HEK293 (cell line): ENCODE measurements around the gene ECI1.

Experiments used
- CTCF ChIA-PET: fragments of 350-600 bp; formaldehyde crosslinking; extraction: SDS; loops from one replicate; lab custom pipeline; 2021; ENCODE audit warnings: antibody characterized with exemption; lab: Yijun Ruan, JAX
- POLR2A ChIA-PET: fragments of 300-600 bp; formaldehyde crosslinking; extraction: SDS; loops from one replicate; lab custom pipeline; 2020; ENCODE audit warnings: antibody characterized with exemption, inconsistent platforms; lab: Yijun Ruan, JAX
- H3K27ac ChIP-seq: fragments of 200-500 bp; sonication (Bioruptor generic); 2 replicates; pipeline ENCODE4 v1.5.1; 2014; ENCODE audit warnings: low read depth, low read length, control low read depth, inconsistent platforms; ENCODE audit errors: extremely low read depth
- H3K36me3 ChIP-seq, 2 experiments: fragments of 200-500 bp in 1 of 2; sonication (Bioruptor generic) in 1 of 2; 1 replicate in 1 of 2; 2 replicates in 1 of 2; pipeline ENCODE4 v1.5.1; 2014 to 2017; ENCODE audit warnings: inconsistent platforms in 2 of 2, low read length in 2 of 2; ENCODE audit not compliant: control insufficient read depth in 2 of 2, insufficient read depth in 1 of 2
- H3K4me1 ChIP-seq: fragments of 200-500 bp; sonication (Bioruptor generic); 2 replicates; pipeline ENCODE4 v1.5.1; 2014; ENCODE audit warnings: mild to moderate bottlenecking, low read length, inconsistent platforms; ENCODE audit not compliant: control insufficient read depth, insufficient read depth
- H3K4me3 ChIP-seq: 2 replicates; pipeline ENCODE4 v1.5.1; 2011; ENCODE audit warnings: low read depth, mild to moderate bottlenecking, control low read depth, low read length, moderate library complexity
- H3K9me3 ChIP-seq: fragments of 200-500 bp; sonication (Bioruptor generic); 2 replicates; pipeline ENCODE4 v1.5.1; 2014; ENCODE audit warnings: low read depth, low read length, inconsistent platforms; ENCODE audit not compliant: control insufficient read depth, insufficient read depth
- BCL11B ChIP-seq: fragments of 450-650 bp; formaldehyde crosslinking; IDR thresholded peaks from 2 replicates; pipeline ENCODE4 v1.5.1; 2016; ENCODE audit warnings: low read depth, missing biosample characterization, missing genetic modification characterization
- EGR2 ChIP-seq: fragments of 450-650 bp; formaldehyde crosslinking; IDR thresholded peaks from 2 replicates; pipeline ENCODE4 v1.5.1; 2016; ENCODE audit warnings: low read depth, missing biosample characterization, missing genetic modification characterization
- ELK4 ChIP-seq: IDR thresholded peaks from 2 replicates; pipeline ENCODE4 v1.6.1; 2011; ENCODE audit warnings: mild to moderate bottlenecking, low read depth, low read length, borderline replicate concordance
- HIC1 ChIP-seq: fragments of 450-650 bp; formaldehyde crosslinking; IDR thresholded peaks from 2 replicates; pipeline ENCODE4 v1.5.1; 2016; ENCODE audit warnings: missing biosample characterization, missing genetic modification characterization
- OSR2 ChIP-seq: fragments of 450-650 bp; formaldehyde crosslinking; IDR thresholded peaks from 2 replicates; pipeline ENCODE4 v1.5.1; 2016; ENCODE audit warnings: missing biosample characterization, missing genetic modification characterization
- OVOL3 ChIP-seq: fragments of 450-650 bp; formaldehyde crosslinking; IDR thresholded peaks from 2 replicates; pipeline ENCODE4 v1.5.1; 2016; ENCODE audit warnings: missing biosample characterization, missing genetic modification characterization
- PATZ1 ChIP-seq: fragments of 450-650 bp; formaldehyde crosslinking; IDR thresholded peaks from 2 replicates; pipeline ENCODE4 v1.5.1; 2016; ENCODE audit warnings: missing biosample characterization, missing genetic modification characterization
- PRDM1 ChIP-seq: fragments of 450-650 bp; formaldehyde crosslinking; IDR thresholded peaks from 2 replicates; pipeline ENCODE4; 2016; ENCODE audit warnings: missing biosample characterization, missing genetic modification characterization
- SCRT2 ChIP-seq: fragments of 450-650 bp; formaldehyde crosslinking; IDR thresholded peaks from 2 replicates; pipeline ENCODE4 v1.5.1; 2016; ENCODE audit warnings: missing biosample characterization, missing genetic modification characterization
- SP3 ChIP-seq: fragments of 450-650 bp; formaldehyde crosslinking; IDR thresholded peaks from 2 replicates; pipeline ENCODE4 v1.5.1; 2016; ENCODE audit warnings: missing biosample characterization, missing genetic modification characterization
- ZFP69B ChIP-seq: fragments of 450-650 bp; formaldehyde crosslinking; IDR thresholded peaks from 2 replicates; pipeline ENCODE4 v1.5.1; 2016; ENCODE audit warnings: missing biosample characterization, missing genetic modification characterization
- ZNF133 ChIP-seq: fragments of 450-650 bp; formaldehyde crosslinking; IDR thresholded peaks from 2 replicates; pipeline ENCODE4 v1.5.1; 2016; ENCODE audit warnings: missing biosample characterization, missing genetic modification characterization
- ZNF223 ChIP-seq: fragments of 450-650 bp; formaldehyde crosslinking; IDR thresholded peaks from 2 replicates; pipeline ENCODE4 v1.5.1; 2016; ENCODE audit warnings: missing biosample characterization, missing genetic modification characterization
- ZNF239 ChIP-seq: fragments of 450-650 bp; formaldehyde crosslinking; IDR thresholded peaks from 2 replicates; pipeline ENCODE4 v1.5.1; 2016; ENCODE audit warnings: missing biosample characterization, missing genetic modification characterization
- ZNF248 ChIP-seq: fragments of 450-650 bp; formaldehyde crosslinking; IDR thresholded peaks from 2 replicates; pipeline ENCODE4 v1.5.1; 2017; ENCODE audit warnings: missing biosample characterization, missing genetic modification characterization
- ZNF274 ChIP-seq, 2 experiments: fragments of 200-500 bp in 1 of 2; fragments of 450-650 bp in 1 of 2; sonication (Bioruptor generic) in 1 of 2; formaldehyde crosslinking in 1 of 2; IDR thresholded peaks; 2 replicates each; pipeline versions ENCODE4 v1.5.1 to v1.6.1; 2014 to 2016; ENCODE audit warnings: borderline replicate concordance in 1 of 2, inconsistent platforms in 1 of 2, low read length in 1 of 2, missing biosample characterization in 1 of 2, missing genetic modification characterization in 1 of 2
- ZNF341 ChIP-seq: fragments of 450-650 bp; formaldehyde crosslinking; IDR thresholded peaks from 2 replicates; pipeline ENCODE4; 2016; ENCODE audit warnings: low read depth, missing biosample characterization, missing genetic modification characterization
- ZNF350 ChIP-seq: fragments of 450-650 bp; formaldehyde crosslinking; IDR thresholded peaks from 2 replicates; pipeline ENCODE4 v1.5.0; 2017; ENCODE audit warnings: missing biosample characterization, mild to moderate bottlenecking, missing genetic modification characterization
- ZNF423 ChIP-seq: fragments of 450-650 bp; formaldehyde crosslinking; IDR thresholded peaks from 2 replicates; pipeline ENCODE4 v1.5.1; 2016; ENCODE audit warnings: missing biosample characterization, missing genetic modification characterization
- ZNF654 ChIP-seq: fragments of 450-650 bp; formaldehyde crosslinking; IDR thresholded peaks from 2 replicates; pipeline ENCODE4 v1.5.1; 2016; ENCODE audit warnings: low read depth, missing biosample characterization, missing genetic modification characterization
- ZNF660 ChIP-seq: fragments of 450-650 bp; IDR thresholded peaks from 2 replicates; pipeline ENCODE4 v1.5.1; 2018; ENCODE audit warnings: missing biosample characterization, mild to moderate bottlenecking, missing genetic modification characterization
- ZNF692 ChIP-seq: fragments of 450-650 bp; formaldehyde crosslinking; IDR thresholded peaks from 2 replicates; pipeline ENCODE4 v1.5.1; 2016; ENCODE audit warnings: missing biosample characterization, missing genetic modification characterization
- ZNF701 ChIP-seq: fragments of 450-650 bp; formaldehyde crosslinking; IDR thresholded peaks from 2 replicates; pipeline ENCODE4 v1.5.1; 2016; ENCODE audit warnings: missing biosample characterization, missing genetic modification characterization
- ZNF747 ChIP-seq: fragments of 450-650 bp; formaldehyde crosslinking; IDR thresholded peaks from 2 replicates; pipeline ENCODE4 v1.5.1; 2016; ENCODE audit warnings: missing biosample characterization, missing genetic modification characterization
- ZNF76 ChIP-seq: fragments of 450-650 bp; formaldehyde crosslinking; IDR thresholded peaks from 2 replicates; pipeline ENCODE4; 2016; ENCODE audit warnings: low read depth, missing biosample characterization, missing genetic modification characterization, borderline replicate concordance
- ZNF792 ChIP-seq: fragments of 450-650 bp; formaldehyde crosslinking; IDR thresholded peaks from 2 replicates; pipeline ENCODE4 v1.5.1; 2016; ENCODE audit warnings: missing biosample characterization, missing genetic modification characterization
- ZNF837 ChIP-seq: fragments of 450-650 bp; formaldehyde crosslinking; IDR thresholded peaks from 2 replicates; pipeline ENCODE4 v1.5.1; 2016; ENCODE audit warnings: missing biosample characterization, missing genetic modification characterization

Gene ECI1

GRCh38 chr16:2234813-2235170 lies 16.6 kb downstream of the ECI1 start:
- Histone ChIP-seq H3K9me3 (no peaks in the 10 kb centered on the region), H3K4me1 (peaks cover 4% of the 10 kb centered on the region; the same call in 1 of the 2 replicates), H3K4me3 (no peak overlapping the region), H3K36me3 (peaks cover 0 to 71% of the 10 kb centered on the region in 2 experiments; a peak in 1 of 3 replicates), H3K27ac (no peak overlapping the region)
- POLR2A ChIA-PET: interaction anchor here (0.6 to 0.8 kb wide), 2 partner anchors 20 to 80 kb away, joined by 3 to 4 read pairs; partner anchors contain the start of genes PGP and TRAF7
- CTCF ChIA-PET: no interaction called here
- TF ChIP-seq ZNF423 (no peak), ZNF747 (tag by site-specific recombination) (no peak), PATZ1 (tag by site-specific recombination) (peak; percentile 43), ZNF341 (tag by site-specific recombination) (peak; percentile 70), BCL11B (0 out of 2 replicates have a peak, but pooled peaks have one; percentile 24)

GRCh38 chr16:2233872-2234812 lies 17.2 kb downstream of the ECI1 start:
- Histone ChIP-seq H3K4me3 (no peak overlapping the region), H3K27ac (no peak overlapping the region), H3K9me3 (no peaks in the 10 kb centered on the region), H3K4me1 (peaks cover 4% of the 10 kb centered on the region; the same call in 1 of the 2 replicates), H3K36me3 (peaks cover 0 to 71% of the 10 kb centered on the region in 2 experiments; a peak in 1 of 3 replicates)
- ChIA-PET POLR2A (interaction anchor here (0.8 to 1.2 kb wide), 2 partner anchors 17 to 79 kb away, joined by 3 to 4 read pairs; partner anchors contain the start of genes ECI1 and TRAF7), CTCF (no interaction called here)
- TF ChIP-seq ZNF837 (tag by site-specific recombination): no peak
- TF ChIP-seq ZNF350 (tag by site-specific recombination): no peak
- no peak for TF ChIP-seq ELK4
- no peak for TF ChIP-seq ZNF133 (tag by site-specific recombination)
- TF ChIP-seq SP3: no peak
- no peak for TF ChIP-seq ZNF76 (tag by site-specific recombination)
- no peak for TF ChIP-seq ZNF274 (IDR thresholded peaks at IDR 0.05; ENCODE audit: low read length)
- no peak for TF ChIP-seq ZNF274 (tag by site-specific recombination; IDR thresholded peaks at IDR 0.05; ENCODE audit: borderline replicate concordance)
- TF ChIP-seq ZNF248 (tag by site-specific recombination): no peak
- TF ChIP-seq EGR2 (tag by site-specific recombination): no peak
- TF ChIP-seq ZNF239 (tag by site-specific recombination): no peak
- TF ChIP-seq PRDM1 (tag by site-specific recombination): no peak
- TF ChIP-seq BCL11B: 0 out of 2 replicates have a peak, but pooled peaks have one; percentile 15
- TF ChIP-seq ZNF792: no peak
- peak; percentile 63; the same call in 1 of the 2 replicates for TF ChIP-seq ZNF692
- TF ChIP-seq ZNF660 (tag by site-specific recombination): no peak
- TF ChIP-seq OSR2 (tag by site-specific recombination): no peak
- peak; percentile 93 for TF ChIP-seq ZNF701
- no peak for TF ChIP-seq OVOL3 (tag by site-specific recombination)
- peak; percentile 47; the same call in 1 of the 2 replicates for TF ChIP-seq ZFP69B (tag by site-specific recombination)
- no peak for TF ChIP-seq ZNF223 (tag by site-specific recombination)
- peak; percentile 65 for TF ChIP-seq HIC1 (tag by site-specific recombination)
- TF ChIP-seq SCRT2 (tag by site-specific recombination): no peak
- TF ChIP-seq ZNF654 (tag by site-specific recombination): no peak
